HG02840 (cell line): ENCODE results near the gene AHSP.
"Not testable (repeated sequence)": the region's sequence is repeated elsewhere in the genome, so short reads cannot be mapped to it uniquely, and the experiment has no call there.

ENCODE experiments used
- ATAC-seq: cut with Tn5 transposase; IDR thresholded peaks from one replicate; pipeline ENCODE4 v1.9.1; 2021; ENCODE audit warnings: mild to moderate bottlenecking, moderate library complexity, moderate number of reproducible peaks; ENCODE audit not compliant: unreplicated experiment, low FRiP score

The AHSP gene

DNA sequence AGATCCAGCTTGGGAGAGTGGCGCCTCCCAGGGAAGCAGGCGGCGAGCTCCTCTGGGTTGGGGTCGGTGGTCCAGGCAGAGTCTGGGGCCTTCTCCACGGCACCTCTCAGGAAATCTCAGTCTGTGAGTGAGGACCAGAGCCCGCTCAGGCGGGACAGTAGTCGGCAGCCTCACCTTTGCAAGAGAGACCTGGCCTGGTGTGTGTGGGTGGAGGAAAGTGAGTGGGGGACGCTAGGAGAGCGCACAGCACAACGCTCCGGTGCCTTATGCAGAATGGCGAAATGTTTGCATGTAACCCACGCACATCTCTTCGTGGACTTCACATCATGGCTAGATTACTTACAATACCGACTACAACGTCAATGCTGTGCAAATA is 2.2 kb downstream of the AHSP start:
- ATAC-seq: no peak

DNA sequence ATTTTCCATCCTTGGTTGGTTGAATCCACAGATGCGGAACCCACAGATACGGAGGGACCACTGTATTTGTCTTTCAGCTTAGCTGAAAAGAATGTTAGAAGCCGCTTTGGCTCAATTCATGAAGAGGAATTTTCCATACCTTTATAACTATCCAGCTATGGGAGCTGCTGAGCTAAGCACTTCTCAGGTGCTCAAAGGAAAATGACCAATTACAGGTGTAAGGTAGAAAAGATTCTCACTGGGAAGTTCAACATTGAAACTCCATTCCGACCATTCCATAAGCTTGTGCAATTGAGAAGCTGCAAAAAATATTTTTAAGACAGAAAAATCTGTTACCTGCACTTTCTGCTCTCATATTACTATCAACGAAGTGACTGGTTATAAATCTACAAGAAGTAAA is 2.7 kb downstream of the AHSP start:
- no peak for ATAC-seq

GRCh38 chr16:31531096-31531495 is 3.4 kb downstream of the AHSP start:
- ATAC-seq: no peak

DNA sequence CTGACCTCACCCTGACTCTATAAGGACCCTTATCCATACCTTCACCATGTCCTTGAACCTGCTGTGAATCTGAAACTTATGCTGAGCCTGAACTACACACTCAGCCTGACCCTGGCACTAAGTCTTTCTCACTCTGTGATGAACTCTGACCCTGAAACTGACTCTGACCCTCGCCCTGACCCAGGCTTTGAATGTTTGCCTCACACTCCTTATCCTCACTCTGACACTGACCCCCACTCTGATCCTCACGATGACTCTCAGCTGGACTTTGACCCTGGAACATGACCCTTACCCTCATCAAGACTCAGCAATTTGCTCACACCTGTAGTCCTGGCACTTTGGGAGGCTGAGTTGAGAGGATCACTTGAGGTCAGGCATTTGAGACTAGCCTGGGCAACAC is 4.4 kb downstream of the AHSP start:
- ATAC-seq: no peak

GRCh38 chr16:31532896-31533295 is 5.2 kb downstream of the AHSP start:
- ATAC-seq: no peak

GRCh38 chr16:31535737-31536136 is 8.0 kb downstream of the AHSP start:
- ATAC-seq: no peak

GRCh38 chr16:31536804-31537361 is 9.2 kb downstream of the AHSP start:
- no peak for ATAC-seq

DNA sequence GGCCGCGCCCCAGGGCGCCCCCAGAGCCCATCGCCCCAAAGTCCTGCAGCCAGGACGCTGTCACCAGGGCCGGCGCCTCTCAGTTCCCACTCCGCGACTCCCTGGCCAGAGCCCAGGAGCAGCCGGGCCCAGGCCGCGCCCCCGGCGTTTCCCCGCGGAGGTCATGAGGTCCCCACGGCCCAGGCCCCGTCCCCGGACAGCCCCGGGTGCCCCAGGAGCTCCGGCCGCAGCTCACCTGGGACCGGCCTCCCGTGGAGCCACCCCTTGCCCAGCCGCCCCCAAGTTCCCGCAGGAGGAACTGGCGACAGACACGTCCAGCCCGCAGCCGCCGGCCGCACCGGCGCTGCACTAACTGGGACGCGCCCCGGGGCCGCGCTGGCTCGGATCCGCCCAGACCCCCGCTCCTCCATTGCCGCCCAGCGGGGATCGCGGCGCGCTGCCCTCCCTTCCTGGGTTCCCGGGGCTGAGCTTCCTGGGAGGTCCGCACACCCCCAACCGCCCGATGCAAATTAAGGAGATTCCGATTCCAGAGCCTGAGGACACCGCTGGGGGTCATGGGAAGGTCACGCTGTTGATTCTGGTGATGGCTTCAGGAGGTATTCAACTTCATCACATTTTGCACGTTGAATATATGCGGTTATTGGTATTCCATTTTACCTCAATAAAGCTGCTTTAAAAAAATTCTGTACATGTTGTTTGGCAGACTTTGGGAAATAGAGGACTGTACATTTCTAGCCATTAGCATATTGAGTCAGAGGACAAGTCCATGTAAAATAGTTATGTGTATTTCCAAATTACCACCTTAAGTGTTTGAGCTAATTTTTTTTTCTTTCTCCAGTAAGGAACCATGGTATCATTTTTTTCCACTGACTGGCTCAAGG is 9.9 kb downstream of the AHSP start:
- ATAC-seq: no peak

GRCh38 chr16:31538243-31538598 is 10.5 kb downstream of the AHSP start:
- ATAC-seq: not testable (repeated sequence)

GRCh38 chr16:31539762-31540161 is 12.1 kb downstream of the AHSP start:
- not testable (repeated sequence) for ATAC-seq

GRCh38 chr16:31542763-31543162 is 15.1 kb downstream of the AHSP start:
- ATAC-seq: no peak

- no peak for ATAC-seq
These were observed 33.9 kb downstream of the AHSP start for GRCh38 chr16:31561426-31562233.

GRCh38 chr16:31568577-31569359 is 41.1 kb downstream of the AHSP start:
- no peak for ATAC-seq

DNA sequence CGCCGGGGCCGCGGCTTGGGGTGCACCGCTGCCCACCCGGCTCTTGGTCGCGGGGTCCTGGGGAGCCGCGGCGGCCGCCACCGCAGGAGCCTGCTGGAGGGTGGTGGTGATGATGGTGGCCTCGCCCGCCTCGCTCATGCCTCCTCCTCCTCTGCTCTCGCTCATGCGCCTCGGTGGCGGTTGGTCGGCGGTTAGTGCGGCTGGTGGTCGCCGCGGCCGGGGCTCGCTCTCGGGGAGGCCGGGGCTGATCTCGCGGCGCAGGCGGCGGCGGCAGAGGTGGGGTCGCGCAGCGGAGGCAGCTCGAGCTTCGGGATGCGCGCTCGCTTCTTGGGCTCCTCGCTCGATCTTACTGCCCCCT is 41.6 kb downstream of the AHSP start:
- no peak for ATAC-seq

DNA sequence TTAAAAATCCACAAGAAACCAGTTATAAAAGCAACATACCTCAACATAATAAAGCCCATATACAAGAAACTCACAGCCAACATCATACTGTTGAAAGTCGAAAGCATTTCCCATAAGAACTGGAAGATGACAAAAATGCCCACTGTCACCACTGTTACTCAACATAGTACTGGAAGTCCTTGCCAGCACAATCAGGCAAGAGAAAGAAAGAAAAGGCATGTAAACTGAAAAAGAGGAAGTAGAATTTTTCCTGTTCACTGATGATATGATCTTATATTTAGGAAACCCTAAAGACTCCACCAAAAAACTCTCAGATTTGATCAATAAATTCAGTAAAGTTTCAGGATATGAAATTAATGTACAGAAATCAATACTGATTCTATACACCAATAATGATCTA is 45.1 kb downstream of the AHSP start:
- ATAC-seq: no peak

- not testable (repeated sequence) for ATAC-seq
These were observed 46.5 kb downstream of the AHSP start for GRCh38 chr16:31574159-31574558.

DNA sequence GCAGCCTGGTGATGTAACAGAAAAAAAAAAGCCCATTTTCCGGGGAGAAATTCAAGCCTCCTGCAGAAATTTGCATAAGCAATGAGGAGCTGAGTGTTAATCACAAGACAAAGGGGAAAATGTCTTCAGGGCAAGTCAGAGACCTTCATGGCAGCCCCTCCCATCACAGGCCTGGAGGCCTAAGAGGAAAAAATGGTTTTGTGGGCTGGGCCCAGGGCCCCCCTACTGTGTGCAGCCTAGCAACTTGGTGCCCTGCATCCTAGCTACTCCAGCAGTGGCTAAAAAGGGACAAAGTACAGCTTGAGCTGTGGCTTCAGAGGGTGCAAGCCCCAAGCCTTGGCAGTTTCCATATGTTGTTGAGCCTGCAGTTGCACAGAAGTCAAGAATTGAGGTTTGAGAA is 49.7 kb downstream of the AHSP start:
- no peak for ATAC-seq
